PC-3 (cell line): ENCODE measurements around the gene CBFA2T2. TPM values are rescaled to one million over a fixed set of nuclear protein-coding genes. Genes with fewer than 3 reads are reported as not detected.

Experiments used
- ATAC-seq: fragments of 200-7000 bp; cut with Tn5 transposase; 2 replicates; pipeline ENCODE4 v1.9.1; 2020; ENCODE audit warnings: mild to moderate bottlenecking, moderate library complexity
- BruUV-seq: library from RNA; stranded (reverse); fragments of 400-500 nt; replicated peaks from 2 replicates; lab custom pipeline; 2021; lab: Mats Ljungman, UMichigan
- CTCF ChIA-PET: fragments of 300-600 bp; sonication (Branson Sonifier 250); formaldehyde crosslinking; loops from one replicate; lab custom pipeline; 2022; ENCODE audit warnings: antibody characterized with exemption; lab: Charles Lee
- POLR2A ChIA-PET: fragments of 300-600 bp; sonication (Branson Sonifier 250); formaldehyde crosslinking; loops from one replicate; lab custom pipeline; 2022; ENCODE audit warnings: antibody characterized with exemption; ENCODE audit not compliant: unreplicated experiment; lab: Charles Lee
- DNase-seq: peaks from one replicate; pipeline ENCODE4 v3.0.0-alpha.2; 2015
- H2AFZ ChIP-seq: fragments of 300-600 bp; sonication (generic); 2 replicates; pipeline ENCODE4 v1.6.0; 2016; ENCODE audit warnings: antibody characterized with exemption, low read length
- H3F3A ChIP-seq: fragments of 300-600 bp; sonication (generic); one replicate; pipeline ENCODE4 v1.6.0; 2017; ENCODE audit warnings: antibody characterized with exemption, low read length, control low read depth, mild to moderate bottlenecking; ENCODE audit not compliant: unreplicated experiment
- H3K27ac ChIP-seq: fragments of 300-600 bp; sonication (generic); 2 replicates; pipeline ENCODE4 v1.5.1; 2016; ENCODE audit warnings: mild to moderate bottlenecking, low read length
- H3K27me3 ChIP-seq: fragments of 300-600 bp; sonication (generic); 2 replicates; pipeline ENCODE4 v1.6.1; 2016; ENCODE audit warnings: low read length, mixed read lengths
- H3K36me3 ChIP-seq: fragments of 300-600 bp; sonication (generic); 2 replicates; pipeline ENCODE4 v1.6.1; 2016; ENCODE audit warnings: low read depth, mixed run types, low read length, mixed read lengths
- H3K4me1 ChIP-seq: fragments of 300-600 bp; sonication (generic); 2 replicates; pipeline ENCODE4 v1.5.1; 2016; ENCODE audit warnings: low read length; ENCODE audit not compliant: insufficient read depth
- H3K4me2 ChIP-seq: fragments of 300-600 bp; sonication (generic); 2 replicates; pipeline ENCODE4 v1.6.0; 2016; ENCODE audit warnings: low read length
- H3K4me3 ChIP-seq: fragments of 300-600 bp; sonication (generic); 2 replicates; pipeline ENCODE4 v1.5.1; 2016; ENCODE audit warnings: mild to moderate bottlenecking, low read length, mixed read lengths
- H3K79me2 ChIP-seq: fragments of 300-600 bp; sonication (generic); 2 replicates; pipeline ENCODE4 v1.6.1; 2017; ENCODE audit warnings: low read length, mixed read lengths
- H3K9ac ChIP-seq: fragments of 300-600 bp; sonication (generic); 2 replicates; pipeline ENCODE4 v1.6.0; 2016; ENCODE audit warnings: mild to moderate bottlenecking, low read length
- H3K9me2 ChIP-seq: fragments of 300-600 bp; sonication (generic); replicated peaks from 2 replicates; pipeline ENCODE4 v1.6.1; 2016; ENCODE audit warnings: mixed run types, low read length, mixed read lengths
- H3K9me3 ChIP-seq: fragments of 300-600 bp; sonication (generic); 2 replicates; pipeline ENCODE4 v1.6.1; 2016; ENCODE audit warnings: low read length, mixed read lengths
- H4K20me1 ChIP-seq: fragments of 300-600 bp; sonication (generic); 2 replicates; pipeline ENCODE4 v1.6.1; 2016; ENCODE audit warnings: low read length, mixed read lengths
- EZH2 ChIP-seq: fragments of 300-600 bp; sonication (generic); IDR thresholded peaks from one replicate; pipeline ENCODE4 v1.6.1; 2017; ENCODE audit warnings: antibody characterized with exemption, mild to moderate bottlenecking, low read length; ENCODE audit not compliant: unreplicated experiment
- EZH2phosphoT487 ChIP-seq: fragments of 300-600 bp; sonication (generic); IDR thresholded peaks from 2 replicates; pipeline ENCODE4 v1.6.1; 2018; ENCODE audit warnings: mild to moderate bottlenecking, antibody characterized with exemption, low read length, borderline replicate concordance
- intact Hi-C: fragments of 100-400 bp; cut with micrococcal nuclease; formaldehyde crosslinking; loops from 2 replicates; pipeline ENCODE4 v1.9.0; 2023
- total RNA-seq: library from RNA; depleted of rRNA; stranded (reverse); fragments of >200 nt; gene quantifications from 2 replicates; pipeline ENCODE4 v1.2.3, GENCODE V29; 2014
- TF ChIP-seq, protein P1 (sequence below): fragments of 300-600 bp; sonication (generic); conservative IDR thresholded peaks from 2 replicates; pipeline ENCODE4 v1.5.1; 2017; ENCODE audit warnings: antibody characterized with exemption, low read depth, mild to moderate bottlenecking, low read length

CBFA2T2 gene
- total RNA-seq, 1 experiment from 2014 or later = 9.7 TPM

DNA sequence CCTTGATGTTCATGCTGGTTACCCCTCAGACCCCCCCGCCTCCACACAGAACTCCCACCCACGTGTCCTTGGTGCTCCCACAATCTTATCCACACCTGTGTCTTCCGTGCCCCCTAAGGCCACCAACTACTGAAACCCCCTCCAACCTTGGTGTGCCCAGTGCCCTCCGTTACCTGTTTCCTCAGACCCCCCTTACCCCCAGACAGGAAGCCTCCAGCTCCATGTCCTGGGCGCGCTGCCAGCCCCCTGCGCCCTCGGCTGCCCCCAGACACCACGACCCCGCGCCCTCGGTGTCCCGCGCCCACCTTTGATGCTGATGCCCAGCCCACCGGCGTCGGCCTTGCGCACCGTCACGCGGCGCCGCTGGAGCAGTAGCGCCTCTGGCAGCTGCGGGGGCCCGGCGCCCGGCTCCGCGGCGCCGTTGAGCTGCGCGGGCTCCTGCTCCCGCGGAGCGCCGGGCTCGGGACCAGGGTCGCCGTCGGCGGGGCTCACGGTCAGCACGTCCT is 46.8 kb upstream of the CBFA2T2 start:
- POLR2A ChIA-PET = interaction anchor here (0.6 kb wide), 3 partner anchors 200 to 1779 kb away, joined by 3 to 12 read pairs (median 4); no protein-coding TSS in a partner anchor
- no peaks in the 10 kb centered on the region for H3K36me3 ChIP-seq
- peak overlapping the region; percentile 99 for H2AFZ ChIP-seq
- H3K9me2 ChIP-seq = no peaks in the 10 kb centered on the region
- no peak for TF ChIP-seq EZH2
- TF ChIP-seq, protein P1, sequence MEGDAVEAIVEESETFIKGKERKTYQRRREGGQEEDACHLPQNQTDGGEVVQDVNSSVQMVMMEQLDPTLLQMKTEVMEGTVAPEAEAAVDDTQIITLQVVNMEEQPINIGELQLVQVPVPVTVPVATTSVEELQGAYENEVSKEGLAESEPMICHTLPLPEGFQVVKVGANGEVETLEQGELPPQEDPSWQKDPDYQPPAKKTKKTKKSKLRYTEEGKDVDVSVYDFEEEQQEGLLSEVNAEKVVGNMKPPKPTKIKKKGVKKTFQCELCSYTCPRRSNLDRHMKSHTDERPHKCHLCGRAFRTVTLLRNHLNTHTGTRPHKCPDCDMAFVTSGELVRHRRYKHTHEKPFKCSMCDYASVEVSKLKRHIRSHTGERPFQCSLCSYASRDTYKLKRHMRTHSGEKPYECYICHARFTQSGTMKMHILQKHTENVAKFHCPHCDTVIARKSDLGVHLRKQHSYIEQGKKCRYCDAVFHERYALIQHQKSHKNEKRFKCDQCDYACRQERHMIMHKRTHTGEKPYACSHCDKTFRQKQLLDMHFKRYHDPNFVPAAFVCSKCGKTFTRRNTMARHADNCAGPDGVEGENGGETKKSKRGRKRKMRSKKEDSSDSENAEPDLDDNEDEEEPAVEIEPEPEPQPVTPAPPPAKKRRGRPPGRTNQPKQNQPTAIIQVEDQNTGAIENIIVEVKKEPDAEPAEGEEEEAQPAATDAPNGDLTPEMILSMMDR = no peak
- no peak for TF ChIP-seq EZH2phosphoT487
- peak overlapping the region; percentile 84 for H3K4me3 ChIP-seq
- BruUV-seq = no TSS peak
- H3K4me2 ChIP-seq = peak overlapping the region; percentile 95
- H3K9ac ChIP-seq = peak overlapping the region; percentile 42; the same call in 1 of the 2 replicates
- no peaks in the 10 kb centered on the region for H3K79me2 ChIP-seq
- CTCF ChIA-PET = interaction anchor here (1.0 kb wide), 1 partner anchor 223 kb away, joined by 3 read pairs; no protein-coding TSS in a partner anchor
- H3F3A ChIP-seq = no peaks in the 10 kb centered on the region
- no peaks in the 10 kb centered on the region for H3K27me3 ChIP-seq
- ATAC-seq (peak; percentile 19; the same call in 1 of the 2 replicates), DNase-seq (no peak)
- intact Hi-C loops = loop anchor here (1.0 to 10.0 kb wide), 2 partner anchors 42 to 178 kb away; partner anchors contain the start of gene CDK5RAP1
- H3K27ac ChIP-seq = no peak overlapping the region
- H4K20me1 ChIP-seq = no peaks in the 10 kb centered on the region
- peaks cover 5% of the 10 kb centered on the region; the same call in 1 of the 2 replicates for H3K4me1 ChIP-seq
- no peaks in the 10 kb centered on the region for H3K9me3 ChIP-seq

DNA sequence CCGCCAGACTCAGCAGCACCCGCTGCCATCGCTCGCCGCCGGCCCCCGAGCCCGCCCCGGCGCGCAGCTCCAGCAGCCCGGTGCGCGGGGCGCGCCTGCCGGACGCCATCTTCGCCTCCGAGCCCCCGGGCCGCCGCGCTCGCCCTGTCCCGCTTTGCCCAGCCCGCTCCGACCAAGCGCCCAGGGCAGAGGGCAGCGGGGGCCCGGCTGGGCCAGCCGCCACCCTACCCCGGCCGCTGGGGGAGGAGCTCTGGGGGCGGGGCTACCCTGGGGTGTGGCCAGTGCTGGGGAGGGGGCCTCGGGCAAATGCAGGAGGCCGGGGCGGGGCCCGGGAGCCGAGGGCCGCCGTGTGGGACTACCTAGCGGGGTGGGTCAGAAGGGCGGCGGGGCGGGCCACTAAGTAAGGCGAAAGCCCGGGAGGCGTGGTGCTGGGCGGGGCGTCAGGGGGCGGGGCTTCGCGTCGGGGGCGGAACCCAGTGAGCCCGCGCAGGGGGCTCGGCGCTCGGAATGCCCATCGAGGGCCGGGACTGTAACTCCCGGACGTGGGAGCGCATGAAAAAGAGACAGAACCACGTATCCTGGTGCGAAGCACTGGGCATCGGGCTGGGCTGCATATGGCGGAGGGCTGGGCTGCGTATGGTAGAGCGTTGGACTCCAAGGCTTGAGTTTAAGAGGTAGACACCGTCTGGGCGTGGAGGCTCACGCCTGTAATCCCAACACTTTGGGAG is 46.2 kb upstream of the CBFA2T2 start, which contains the start of gene SNTA1:
Gene SNTA1, minus strand, starts transcription at position 252 of the 728 bp plus-strand sequence. Its CDS starts 143 bp downstream, at position 109.
- ATAC-seq (peak; percentile 89), DNase-seq (peak; percentile 83)
- Histone ChIP-seq H4K20me1 (no peaks in the 10 kb centered on the region), H3K9me3 (no peaks in the 10 kb centered on the region), H3K9ac (peak within 1 kb of the TSS; percentile 42; the same call in 1 of the 2 replicates), H3F3A (no peaks in the 10 kb centered on the region), H3K79me2 (no peaks in the 10 kb centered on the region), H2AFZ (peak within 1 kb of the TSS; percentile 99), H3K4me3 (peak within 1 kb of the TSS; percentile 84), H3K36me3 (no peaks in the 10 kb centered on the region), H3K27me3 (no peaks in the 10 kb centered on the region), H3K27ac (no peak within 1 kb of the TSS), H3K4me1 (peaks cover 5% of the 10 kb centered on the region; the same call in 1 of the 2 replicates), H3K9me2 (no peaks in the 10 kb centered on the region), H3K4me2 (peak within 1 kb of the TSS; percentile 95)
- intact Hi-C loops = loop anchor here (1.0 to 10.0 kb wide), 2 partner anchors 42 to 179 kb away; partner anchors contain the start of gene CDK5RAP1
- POLR2A ChIA-PET = interaction anchor here (0.6 kb wide), 4 partner anchors 47 to 1188 kb away, joined by 3 to 12 read pairs (median 4); partner anchors contain the start of gene CBFA2T2
- BruUV-seq = no TSS peak
- CTCF ChIA-PET = interaction anchor here (0.6 to 1.0 kb wide), 2 partner anchors 42 to 223 kb away, joined by 3 read pairs; partner anchors contain the start of gene CDK5RAP1
- TF ChIP-seq EZH2phosphoT487 (no peak), EZH2 (no peak)
- TF ChIP-seq, protein P1 = no peak
